NCI-H526 (cell line): ENCODE results near the gene MYO5A.
"Not testable (repeated sequence)": the region's sequence is repeated elsewhere in the genome, so short reads cannot be mapped to it uniquely, and the experiment has no call there.

Experiments used
- DNase-seq, 2 experiments: peaks; one replicate each; lab custom pipeline; 2025; lab: John Stamatoyannopoulos, UW

Gene MYO5A

DNA sequence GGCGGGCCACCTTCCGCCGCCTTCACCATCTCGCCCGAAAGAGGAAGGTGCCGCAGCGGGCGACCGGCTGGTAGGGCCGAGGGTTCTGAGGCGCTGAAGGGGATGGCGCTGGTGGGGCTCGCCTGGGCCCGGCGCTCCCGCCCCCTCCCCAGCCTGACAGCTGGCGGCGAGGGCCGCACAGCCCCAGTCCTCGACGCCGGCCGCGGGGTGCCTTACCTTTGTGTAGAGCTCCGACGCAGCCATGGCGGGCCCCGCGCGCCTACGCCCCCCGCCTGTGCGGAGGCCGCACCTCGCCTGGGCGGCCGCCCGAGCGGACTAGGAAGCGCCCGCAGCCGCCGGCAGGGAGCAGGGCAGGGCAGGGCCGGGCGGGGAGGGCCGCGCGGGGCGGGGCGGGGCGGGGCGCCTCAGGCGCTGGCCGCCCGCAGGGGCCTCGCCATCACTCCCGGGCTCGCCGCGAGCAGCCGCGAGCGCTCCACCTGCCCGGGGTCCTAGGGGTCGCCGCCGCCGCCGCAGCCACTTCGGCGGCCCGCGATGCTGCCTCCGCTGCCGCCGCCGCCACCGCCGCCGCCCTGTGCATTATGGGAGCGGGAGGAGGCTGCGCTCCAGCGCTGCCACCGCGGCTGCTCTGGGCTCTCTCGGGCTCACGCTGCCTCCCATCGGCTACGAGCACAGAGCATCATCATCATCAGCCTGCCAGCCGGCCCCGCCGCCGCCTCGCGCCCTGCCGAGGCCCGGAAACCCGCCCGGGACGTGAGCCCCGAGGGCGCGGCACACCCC lies at the start of gene MYO5A:
Gene MYO5A (minus strand): TSS at position 317 of the 777 bp plus-strand sequence. CDS start 74 bp downstream, at position 243.
- DNase-seq = peak; percentile 53 to 91

DNA sequence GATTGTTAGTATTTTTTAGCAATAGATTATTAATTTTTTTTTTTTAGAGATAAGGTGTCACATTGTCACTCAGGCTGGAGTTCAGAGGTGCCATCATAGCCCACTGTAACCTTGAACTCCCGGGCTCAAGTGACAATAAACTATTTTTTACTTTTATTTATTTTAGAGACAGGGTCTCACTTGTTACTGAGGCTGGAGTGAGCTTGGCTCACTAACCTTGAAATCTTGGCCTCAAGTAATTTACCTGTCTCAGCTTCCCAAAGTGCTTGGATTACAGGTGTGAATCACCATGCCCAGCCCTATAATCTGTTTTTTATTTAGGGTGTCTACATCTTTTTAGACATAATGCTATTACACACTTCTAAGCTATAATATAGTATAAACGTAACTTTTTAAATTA lies 48.0 kb upstream of the MYO5A start:
- DNase-seq = no peak

DNA sequence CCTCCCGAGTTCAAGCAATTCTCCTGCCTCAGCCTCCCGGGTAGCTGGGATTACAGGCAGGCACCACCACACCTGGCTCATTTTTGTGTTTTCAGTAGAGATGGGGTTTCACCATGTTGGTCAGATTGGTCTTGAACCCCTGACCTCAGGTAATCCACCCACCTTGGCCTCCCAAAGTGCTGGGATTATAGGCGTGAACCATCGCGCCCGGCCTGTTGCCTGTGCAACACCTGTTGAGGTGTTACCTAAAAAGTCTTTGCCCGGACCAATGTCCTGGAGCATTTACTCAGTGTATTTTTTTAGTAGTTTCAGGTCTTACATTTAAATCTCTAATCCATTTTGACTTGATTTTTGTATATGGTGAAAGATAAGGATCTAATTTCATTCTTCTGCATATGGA lies 46.9 kb upstream of the MYO5A start:
- not testable (repeated sequence) for DNase-seq

DNA sequence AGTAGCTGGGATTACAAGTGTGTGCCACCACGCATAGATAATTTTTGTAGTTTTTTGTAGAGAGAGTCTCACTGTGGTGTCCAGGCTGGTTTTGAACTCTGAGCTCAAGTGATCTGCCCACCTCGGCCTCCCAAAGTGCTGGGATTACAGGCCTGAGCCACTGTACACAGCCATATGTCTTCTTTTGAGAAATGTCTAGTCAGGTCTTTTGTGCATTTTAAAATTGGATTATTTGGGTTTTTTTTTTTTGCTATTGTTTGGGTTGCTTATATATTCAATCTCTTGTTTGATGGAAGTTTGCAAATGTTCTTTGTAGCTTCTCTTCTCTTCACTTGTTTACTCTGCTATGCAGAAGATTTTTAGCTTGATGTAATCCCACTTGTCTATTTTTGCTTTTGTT lies 46.4 kb upstream of the MYO5A start:
- no peak for DNase-seq

DNA sequence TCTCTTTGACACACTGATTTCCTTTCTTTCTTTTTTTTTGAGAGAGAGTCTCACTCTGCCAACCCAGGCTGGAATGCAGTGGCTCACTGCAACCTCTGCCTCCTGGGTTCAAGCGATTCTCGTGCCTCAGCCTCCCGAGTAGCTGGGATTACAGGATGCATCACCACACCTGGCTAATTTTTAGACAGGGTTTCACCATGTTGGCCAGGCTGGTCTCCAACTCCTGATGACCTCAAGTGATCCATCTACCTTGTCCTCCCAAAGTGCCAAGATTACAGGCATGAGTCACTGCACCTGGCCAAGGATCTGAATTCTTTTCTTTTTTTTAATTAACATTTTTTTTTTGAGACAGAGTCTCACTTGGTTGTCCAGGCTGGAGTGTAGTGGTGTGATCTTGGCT lies 45.9 kb upstream of the MYO5A start:
- DNase-seq = not testable (repeated sequence)

DNA sequence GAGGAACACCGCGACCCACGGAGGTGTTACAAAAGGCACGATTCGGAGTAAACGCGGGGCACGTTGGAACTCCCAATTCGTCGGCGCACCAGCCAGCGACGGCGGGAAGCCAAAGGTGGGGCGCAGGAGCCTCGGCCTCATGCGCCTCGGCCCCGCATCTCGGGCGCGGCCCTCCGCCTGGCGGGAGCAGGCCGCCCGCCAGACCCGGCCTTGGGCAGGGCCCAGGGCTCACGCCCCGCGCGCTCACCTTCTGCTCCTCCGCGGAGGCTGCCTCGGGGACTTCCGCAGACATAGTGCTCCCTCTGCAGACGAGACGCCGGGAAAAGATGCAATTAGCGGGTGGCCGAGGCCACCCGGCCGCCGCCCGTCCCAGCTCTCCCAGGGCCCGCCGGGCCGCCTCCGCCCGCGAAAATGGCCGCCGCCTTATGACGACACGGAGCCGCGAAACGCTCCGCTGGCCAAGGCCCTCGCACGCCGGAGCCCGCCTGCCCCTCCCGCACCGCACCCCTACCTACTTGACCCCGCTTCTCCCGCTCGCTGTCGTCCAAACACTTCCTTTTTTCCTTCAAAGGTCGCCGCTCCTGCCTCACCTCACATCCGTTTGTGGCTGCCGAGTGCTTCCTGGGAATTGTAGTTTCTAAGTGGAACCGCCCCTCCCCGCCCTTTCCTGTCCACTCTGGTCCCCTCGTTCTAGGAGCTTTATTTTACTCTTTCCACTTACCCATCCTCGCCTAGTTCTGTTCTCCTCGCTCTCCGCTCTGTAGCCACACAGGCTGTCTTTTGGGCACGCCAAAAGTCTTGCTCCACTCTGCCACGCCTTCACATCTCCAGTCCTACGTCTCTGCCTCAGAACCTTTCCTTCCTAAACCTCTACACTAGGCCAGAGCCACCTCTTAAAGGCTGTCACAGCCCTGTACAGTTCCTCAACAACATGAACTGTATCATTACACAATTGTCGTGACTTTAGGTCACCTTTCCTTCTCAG lies 40.2 kb upstream of the MYO5A start, which contains the start of gene ARPP19:
Gene ARPP19 (minus strand): TSS at position 430 of the 985 bp plus-strand sequence. CDS start 138 bp downstream, at position 292.
- DNase-seq = peak; percentile 88 to 96

DNA sequence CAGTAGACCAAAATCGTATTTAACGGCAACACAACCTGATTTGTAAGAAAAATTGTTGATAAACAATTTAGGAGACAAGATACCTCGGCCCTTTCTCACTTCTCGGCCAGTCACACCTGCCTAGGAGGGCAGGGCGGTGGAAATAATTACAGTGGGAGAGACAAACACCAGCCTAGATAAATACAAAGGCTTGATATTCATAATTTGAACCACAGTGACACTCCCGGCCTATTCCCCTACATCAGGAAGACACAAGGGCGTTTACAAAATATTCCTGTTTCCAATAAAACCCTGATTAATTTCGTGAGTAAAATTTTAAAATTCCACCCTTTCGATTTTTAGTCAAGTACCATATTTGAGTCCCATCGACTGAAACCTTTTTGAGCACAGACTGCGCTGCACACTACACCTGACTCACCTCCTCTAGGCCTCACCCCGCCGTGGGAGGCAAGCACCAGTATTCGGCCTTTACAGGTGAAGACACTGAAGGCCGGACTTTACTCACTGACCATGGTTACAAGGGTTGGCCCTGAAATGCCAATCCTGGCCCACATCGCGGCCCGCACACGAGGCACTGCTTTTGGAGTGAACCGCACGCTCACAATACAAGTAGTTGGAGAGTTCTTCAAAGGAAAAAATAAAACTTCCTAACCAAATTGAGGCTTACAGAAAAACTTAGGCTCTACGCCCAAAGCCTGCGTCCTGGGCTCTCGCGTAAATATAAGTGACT lies 39.4 kb upstream of the MYO5A start:
- peak; percentile 40 to 49 for DNase-seq

DNA sequence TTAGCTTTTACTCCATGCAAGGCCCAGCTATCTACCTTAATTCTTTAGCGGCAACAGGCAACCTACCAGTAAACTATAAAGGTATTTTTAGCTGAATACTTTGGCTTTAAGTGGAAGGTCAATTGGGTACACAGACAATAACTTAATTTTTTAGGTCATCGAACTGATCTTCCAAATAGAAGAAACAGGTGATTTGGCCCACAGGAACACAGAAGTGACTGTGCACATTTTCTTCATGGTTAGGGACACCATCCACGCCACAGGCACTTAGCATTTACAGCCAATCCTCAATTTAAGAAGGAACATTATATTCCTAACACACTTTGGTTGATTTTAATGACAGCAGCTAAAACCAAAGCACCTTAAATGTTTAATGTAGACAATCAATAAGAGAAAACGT lies 38.2 kb upstream of the MYO5A start:
- DNase-seq = no peak

DNA sequence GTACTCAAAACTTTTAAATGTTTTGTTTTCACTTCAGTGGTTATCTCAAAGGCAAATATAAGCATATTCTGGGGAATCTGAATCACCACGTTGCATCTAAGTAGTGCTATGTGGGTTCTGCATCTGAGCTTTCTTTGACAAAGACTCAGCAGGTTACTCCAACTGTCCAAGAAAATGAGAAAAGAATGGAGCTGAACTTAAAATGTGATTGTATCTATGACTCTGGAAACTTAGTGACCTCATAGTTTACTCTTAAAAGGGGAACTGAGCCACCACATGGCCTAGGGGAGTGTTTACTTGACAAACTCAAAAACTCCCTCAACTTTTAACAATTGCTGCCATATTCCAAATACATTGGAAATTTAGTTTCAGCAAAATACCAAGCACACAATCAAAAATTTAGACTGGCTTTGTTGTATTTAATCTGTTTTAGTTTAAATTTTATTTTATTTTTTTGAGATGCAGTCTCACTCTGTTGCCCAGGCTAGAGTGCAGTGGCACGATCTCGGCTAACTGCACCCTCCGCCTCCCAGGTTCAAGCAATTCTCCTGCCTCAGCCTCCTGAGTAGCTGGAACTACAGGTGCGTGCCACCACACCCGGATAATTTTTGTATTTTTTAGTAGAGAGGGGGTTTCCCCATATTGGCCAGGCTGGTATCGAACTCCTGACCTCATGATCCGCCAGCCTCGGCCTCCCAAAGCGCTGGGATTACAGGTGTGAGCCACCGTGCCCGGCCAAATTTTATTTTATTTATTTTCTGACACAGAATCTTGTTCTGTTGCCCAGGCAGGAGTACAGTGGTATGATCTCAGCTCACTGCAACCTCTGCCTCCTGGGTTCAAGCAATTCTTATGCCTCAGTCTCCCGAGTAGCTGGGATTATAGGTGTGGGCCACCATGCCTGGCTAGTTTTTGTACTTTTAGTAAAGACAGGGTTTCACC lies 37.0 kb upstream of the MYO5A start:
- not testable (repeated sequence) for DNase-seq

DNA sequence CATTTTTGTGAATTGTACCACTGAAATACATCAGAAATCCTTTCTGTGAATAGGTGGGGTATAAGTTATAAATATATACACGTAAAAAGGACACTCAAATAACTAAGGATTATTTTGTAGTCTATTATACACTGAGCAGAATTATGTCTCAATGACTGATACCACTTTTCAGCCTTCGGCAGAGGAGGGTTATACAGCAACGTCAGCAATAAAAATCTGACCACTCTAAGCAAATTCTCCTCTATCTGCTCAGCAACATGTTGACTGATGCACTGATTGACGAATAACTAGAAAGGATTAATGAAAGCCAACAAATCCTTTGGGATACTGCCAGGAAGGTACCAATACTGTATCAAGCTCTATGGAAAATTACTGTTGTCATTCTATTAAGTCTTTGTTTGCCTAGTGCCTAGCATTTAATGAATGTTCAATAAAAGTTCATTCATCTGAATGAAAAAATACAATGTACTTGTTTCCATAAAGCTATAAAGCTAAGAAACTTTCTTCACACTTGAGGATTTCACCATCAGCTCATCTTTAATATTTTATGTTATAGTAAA lies 34.9 kb upstream of the MYO5A start:
- DNase-seq = no peak

DNA sequence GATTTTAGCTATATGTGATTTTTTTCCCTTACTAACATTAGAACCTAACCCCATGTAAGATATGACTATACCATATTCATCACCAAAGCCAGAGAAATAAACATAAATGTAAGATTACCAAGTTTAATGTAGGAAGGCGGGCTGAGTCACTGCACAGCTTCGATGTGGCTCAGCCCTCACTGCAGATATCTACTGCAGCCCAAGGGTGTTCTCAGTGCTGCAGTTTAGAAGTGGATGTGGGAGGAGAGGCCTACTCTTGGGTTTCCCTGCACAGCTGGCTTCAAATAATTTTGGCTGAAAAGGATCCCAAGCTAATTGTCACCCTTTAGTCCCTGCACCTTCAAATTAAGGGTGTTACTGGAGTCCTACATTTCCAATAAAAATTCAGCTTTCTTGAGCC lies 30.9 kb upstream of the MYO5A start:
- no peak for DNase-seq

DNA sequence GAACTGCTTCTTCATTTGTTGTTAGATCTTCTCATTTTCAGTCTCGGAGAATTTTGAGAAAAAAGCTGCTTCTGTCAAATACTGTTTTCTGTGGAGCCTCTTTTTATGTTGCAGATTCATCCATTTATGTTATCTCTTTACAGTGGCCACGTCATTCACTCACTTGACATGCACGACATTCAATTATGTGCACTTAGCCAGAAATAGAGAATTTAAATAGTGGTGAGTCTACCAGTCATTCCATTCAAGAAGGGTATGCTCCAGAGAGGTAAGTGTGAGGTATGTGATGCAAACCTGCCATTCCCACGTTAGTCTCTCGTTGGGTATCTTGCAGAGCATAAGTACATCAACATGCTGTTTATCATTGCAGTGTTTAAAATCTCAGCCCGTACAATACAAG lies 30.3 kb upstream of the MYO5A start:
- DNase-seq = no peak

DNA sequence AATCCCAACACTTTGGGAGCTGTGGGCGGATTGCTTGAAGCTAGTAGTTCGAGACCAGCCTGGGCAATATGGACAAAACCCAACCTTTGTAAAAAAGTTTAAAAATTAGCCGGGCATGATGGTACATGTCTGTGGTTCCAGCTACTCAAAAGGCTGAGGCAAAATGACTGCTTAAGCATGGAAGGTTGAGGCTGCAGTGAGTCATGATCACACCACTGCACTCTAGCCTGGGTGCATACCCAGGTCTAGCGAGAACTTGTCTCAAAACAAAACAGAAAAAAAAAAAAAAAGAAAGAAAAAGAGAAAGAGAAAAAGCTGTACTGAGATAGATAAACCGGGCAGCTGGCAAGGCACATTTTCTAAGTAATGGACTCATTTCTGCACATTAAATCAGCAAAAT lies 29.5 kb upstream of the MYO5A start:
- no peak for DNase-seq

DNA sequence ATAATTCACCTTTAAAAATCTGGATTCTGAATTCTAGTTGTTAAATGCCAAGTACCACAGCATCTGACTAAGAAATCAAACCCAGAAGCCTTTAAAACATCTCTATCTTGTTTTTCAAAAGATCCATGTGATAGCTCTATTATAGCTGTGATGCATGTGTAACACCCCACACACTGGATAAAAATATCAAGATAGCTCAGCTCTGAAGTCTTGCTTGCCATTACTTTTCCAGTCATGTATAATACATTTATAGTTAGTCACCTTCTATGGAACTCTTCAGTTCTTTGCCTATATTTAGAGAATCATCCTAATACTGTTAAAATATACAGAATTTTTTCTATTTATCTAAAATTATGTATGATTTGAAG lies 28.6 kb upstream of the MYO5A start:
- DNase-seq = no peak

DNA sequence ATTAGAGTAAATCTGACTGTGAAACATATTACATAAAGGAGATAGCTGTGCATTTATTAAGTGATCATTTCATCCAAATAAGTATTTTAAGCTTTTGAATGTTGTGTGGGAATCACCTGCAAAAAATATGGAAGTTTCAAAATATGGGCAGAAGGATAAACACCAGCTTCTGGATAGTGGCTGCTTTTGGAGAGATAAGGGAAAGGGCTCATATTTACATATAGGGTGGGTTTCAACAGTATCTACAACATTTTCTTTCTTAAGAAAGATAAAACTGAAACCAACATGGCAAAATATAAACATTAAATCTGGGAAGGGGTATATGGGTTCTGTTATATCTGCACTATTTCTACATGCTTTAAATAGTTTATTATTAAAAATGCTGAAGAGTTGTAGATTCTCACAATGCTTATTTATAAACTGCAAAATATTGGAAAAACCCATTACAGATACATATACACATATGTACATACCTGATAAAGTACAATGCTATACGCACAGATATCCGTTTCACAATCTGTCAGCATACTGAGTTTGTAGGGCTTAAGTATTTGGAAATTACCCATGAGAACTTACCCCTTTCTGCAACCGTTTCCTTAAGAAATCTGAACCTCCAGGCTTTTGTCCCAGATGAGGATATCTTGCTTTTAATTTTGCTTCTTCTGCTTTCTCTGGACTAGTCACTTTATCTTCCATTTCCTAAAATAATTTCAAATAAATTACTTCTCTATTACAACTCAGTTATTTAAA lies 28.0 kb upstream of the MYO5A start:
- no peak for DNase-seq

DNA sequence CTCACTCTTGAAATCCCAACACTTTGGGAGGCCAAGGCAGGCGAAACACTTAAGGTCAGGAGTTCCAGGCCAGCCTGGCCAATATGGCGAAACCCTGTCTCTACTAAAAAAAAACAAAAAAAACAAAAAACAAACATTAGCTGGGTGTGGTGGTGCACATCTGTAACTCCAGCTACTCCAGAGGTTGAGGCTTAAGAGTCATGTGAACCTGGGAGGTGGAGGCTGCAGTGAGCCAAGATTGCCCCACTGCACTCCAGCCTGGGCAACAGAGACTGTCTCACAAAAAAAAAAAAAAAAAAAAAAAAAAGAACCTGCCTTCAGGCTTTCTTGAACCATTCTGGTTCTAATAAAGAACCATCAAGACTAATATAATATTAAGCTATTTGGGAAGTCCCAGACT lies 23.6 kb upstream of the MYO5A start:
- DNase-seq = no peak

DNA sequence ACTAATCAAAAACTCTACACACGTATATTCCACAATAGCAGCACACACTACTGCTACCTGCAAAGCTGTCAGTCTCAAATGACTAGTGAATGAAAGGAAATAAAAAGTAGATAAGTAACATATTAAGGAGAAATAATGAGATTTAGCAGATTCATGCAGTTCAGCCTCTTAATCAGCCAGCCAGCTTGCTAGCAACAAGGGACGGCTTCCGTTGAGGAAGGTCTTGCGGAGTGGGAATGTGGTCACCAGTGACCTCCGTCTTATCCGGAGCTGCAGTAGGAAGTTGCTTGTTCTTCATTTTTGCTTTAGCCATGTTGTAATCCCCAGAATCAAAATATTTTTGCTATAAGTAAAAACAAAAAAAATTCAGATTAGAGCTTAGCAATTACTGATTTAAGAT lies 23.1 kb upstream of the MYO5A start:
- DNase-seq = no peak

DNA sequence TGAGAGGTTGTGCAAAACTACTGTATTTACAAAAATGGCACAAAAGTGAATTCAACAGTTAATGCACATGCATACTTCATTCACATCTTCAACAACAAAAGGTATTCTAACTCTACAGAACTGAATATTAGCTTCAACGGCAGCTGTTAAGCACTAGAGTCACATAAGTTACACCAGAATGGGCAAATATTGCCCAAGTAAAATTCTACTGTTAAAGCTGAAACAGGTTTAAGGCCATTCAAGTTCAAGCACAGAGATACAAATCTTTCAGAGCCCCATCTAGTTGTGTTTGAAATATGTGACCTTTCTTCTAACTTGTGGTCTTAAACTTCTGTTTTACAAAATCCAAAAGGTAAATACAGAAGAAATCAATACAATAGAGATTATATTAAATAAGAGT lies 22.5 kb upstream of the MYO5A start:
- DNase-seq = not testable (repeated sequence)

DNA sequence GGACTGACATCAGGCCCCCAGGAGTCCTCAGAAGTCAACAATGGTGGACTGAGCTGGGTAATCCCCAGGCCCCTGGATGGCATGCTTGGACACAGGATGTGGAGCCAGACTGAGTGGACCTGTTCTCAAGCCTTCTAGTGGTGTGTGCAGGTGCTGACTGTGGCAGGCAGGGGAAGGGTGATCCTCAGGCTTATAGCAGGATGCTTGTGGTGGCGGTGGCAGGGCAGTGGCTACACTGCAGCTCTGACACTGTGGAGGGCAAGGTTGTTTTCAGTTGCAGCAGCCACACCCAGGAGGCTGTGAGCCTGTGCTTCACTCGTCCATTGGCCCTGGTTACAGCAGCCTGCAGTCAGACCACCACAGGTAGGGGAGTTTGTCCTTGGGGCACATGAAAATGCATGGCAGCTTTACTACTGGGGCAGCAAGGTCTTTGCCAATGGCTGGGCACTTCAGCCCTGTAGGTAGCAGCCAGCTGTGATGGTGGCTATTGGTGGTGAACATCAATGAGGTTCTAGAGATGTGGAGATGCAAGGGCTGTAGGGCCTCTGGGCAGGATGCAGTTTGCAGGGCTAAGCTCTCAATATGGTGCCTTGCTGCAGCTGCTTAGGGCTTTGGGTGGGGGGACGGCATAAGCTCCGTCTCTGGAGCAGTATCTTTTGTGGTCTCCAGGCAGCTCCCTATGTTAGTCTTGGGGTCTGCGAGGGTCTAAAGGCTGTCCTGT lies 17.5 kb upstream of the MYO5A start:
- no peak for DNase-seq
